NB4 (cell line): ENCODE measurements around the gene CBLC.

Experiments used
- CTCF ChIP-seq: IDR thresholded peaks from one replicate; pipeline ENCODE4 v1.5.1; 2012; ENCODE audit warnings: low read depth, low read length
- POLR2A ChIP-seq: IDR thresholded peaks from 2 replicates; pipeline ENCODE4 v1.6.1; 2011; ENCODE audit warnings: mild to moderate bottlenecking; ENCODE audit not compliant: insufficient read length; ENCODE audit errors: extremely low read depth

GRCh38 chr19:44822177-44822576 is 44.5 kb downstream of the CBLC start:
- no peak for TF ChIP-seq CTCF
- no peak for TF ChIP-seq POLR2A
